HG03571 (cell line): ENCODE measurements around the gene LBR.

ENCODE experiments used
- ATAC-seq: cut with Tn5 transposase; IDR thresholded peaks from one replicate; pipeline ENCODE4 v1.9.1; 2021; ENCODE audit not compliant: unreplicated experiment

LBR gene

DNA sequence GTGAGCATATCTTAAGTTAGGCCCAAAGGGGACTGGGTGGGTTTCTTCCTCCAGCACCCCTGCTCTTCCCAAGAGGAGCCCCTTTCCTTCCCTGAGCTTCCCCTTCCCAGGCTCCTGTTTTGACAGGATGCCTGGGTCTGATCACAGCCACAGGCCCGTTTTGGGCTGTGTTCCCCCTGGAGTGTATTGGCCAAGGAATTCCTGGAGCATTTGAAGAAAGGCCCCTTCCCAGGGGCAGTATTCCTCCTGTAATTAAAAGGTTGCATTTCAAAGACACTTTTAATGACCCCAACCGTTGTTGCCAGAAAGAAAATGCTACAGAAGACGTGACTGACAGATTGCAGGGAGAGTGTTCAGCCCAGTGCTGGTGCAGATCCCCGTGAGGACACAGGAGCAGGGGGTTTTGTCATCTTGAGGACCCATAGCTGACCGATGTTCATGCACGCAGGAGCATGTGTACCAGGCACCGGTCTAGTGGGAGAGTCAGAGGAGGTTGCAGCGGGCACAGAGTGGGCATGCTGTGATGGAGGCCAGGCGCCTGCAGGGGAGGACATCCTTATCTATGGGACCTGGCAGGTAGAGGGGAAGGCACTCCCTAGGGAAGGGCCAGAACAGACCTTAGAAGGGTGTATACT, 19.3 kb upstream of the LBR start:
- ATAC-seq, result no peak

DNA sequence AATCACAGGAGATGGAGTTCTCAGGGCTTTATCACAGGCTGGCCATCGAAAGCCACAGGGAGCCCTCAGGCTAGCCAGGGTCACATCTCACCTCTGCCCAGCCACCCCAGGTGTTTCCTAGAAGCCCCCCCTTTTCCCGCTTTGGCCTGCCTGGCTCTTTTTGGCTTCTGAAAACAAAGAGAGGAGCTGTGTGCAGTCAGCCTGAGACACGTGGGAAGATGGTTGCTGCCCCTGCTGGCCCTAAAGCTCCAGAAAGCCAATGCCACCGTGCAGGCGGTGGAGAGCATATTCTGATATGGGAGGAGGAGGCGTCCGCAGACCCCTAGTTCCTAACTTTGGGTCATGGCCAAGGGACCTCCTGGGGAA, 18.7 kb upstream of the LBR start:
- ATAC-seq, result no peak

DNA sequence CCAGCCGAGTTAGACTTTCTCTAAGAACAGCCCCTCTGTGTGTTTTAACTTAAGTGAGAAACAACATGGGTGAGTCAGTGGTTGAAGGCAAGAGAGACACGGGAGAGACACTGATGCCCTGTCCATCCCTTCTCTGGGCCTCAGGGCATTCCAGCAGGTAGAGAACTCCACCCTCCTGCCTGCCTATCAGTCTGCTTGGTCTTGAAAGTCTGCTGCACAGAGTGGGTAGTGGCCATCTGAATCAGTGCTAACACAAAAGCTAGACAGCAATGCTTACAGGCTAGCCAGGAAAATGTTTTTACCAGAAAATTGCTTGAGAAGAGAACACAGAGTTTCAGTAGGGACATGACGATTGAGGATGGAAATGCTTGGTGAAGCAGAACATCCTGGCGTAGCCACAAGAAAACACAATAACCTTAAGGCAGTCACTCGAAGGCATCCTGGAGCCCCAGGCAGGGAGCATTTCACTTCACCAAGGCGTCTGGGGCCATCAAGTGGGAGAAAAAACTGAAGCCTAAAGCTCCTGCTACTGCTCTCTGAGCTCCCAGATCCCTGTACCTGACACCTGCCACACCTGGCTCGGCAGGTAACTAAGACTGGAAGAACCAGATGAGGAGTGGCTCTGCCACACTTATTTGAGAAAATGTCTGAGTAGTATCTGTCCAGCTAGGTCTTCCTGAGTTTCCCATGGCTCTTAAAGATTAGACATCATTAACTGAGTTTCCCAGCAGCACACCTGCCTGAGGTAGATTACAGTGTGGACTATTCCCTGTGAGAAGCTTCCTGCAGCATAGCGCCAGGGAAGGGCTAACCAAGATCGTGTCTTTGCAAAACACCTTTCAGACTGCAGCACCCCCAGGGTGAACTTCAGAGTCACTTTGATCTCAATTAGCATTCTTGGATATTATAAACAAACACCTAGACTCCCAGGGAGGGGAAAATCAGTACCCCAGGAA, 18.1 kb upstream of the LBR start:
- no peak for ATAC-seq

DNA sequence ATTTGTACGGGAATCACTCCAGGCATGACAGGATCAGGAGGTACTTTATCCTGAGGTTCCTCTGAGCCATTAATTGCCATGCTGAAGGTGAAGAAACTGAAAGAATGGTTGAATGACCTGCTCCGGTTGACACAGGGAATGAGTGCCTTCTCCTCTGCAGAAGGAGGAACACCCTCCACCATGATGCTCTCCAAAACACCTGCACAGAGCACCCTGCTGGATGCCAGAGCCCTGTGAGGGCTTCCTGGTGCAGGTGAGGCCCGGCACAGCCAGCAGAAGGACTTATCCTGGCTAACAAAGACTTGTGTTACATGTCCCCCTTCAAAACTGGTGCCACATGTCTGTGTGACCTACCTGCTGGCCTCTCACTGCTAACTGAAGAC, 14.3 kb upstream of the LBR start:
- ATAC-seq, result no peak

DNA sequence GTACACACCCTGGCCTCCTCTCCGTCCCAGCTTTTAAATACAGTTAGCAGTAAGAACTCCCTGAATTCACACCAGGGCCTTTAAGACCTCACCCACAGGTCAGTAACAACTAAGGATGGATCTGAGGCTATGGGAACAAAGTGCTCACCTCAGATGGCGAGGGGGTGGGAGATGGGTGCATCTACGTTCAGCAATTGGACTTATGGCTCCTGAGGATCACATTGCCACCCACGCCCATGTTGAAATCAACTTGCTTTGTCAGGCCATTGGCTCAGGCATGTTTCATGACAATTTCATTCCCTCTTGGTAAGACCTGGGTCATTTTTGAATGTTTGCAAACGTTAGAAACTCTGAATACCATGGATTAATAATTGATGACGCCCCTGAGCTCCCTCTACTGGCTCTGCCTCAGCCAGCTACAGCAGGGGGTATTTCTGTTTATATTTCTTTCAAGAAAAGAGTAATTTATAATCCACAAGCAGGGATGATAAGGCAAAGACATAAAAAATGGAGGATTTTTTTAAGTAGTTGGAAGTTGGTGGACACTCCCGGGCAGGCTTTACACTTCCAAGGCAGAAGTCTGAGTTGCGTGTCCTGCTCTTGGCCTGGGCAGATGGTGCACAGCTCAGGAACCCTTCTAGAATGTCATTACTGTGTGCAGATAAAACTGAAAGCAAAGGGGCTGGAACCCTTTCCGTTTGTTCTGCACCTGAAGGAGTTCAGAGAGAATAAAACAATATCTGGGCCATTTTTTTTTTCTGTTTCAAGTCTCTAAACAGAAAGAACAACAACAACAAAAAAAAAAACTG, 13.7 kb upstream of the LBR start:
- peak; percentile 42 for ATAC-seq

DNA sequence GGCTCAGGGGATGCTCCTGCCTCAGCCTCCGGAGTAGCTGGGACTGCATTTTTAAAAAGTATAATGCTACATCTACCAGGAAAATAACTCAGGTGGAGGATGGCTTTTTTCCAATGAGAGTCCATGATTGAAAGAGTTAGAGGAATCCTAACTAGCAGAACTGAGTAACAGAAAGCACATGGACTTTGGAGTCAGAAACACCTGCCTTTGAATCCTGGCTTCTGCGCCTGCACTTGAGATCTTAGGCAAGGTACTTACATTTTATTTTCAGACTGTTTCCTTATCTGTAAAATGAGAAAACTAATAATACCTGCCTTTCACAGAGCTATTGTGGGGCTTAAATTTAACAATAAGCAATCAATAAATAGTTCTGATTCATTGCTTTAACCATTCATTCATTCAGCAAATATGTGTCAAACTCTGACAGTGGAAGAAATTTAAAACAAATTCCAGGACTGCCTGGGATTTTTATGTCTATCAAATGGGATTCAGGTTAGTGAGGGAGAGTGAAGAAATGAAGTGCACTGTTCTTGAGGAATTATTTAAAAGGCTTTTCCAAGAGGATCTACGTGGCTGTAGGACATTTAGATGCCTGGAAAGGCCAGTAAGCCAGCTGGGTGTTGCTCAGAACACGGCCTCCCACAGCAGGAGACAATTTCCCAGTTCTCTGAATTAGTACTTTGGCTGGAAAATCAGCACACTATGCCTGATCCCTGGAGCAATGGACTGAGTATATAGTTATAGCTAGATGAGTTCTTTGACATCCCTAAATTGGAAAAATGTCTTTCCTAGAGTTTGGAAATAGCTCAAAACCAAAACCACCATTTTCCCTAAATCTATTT, 12.8 kb upstream of the LBR start:
- ATAC-seq, result no peak

DNA sequence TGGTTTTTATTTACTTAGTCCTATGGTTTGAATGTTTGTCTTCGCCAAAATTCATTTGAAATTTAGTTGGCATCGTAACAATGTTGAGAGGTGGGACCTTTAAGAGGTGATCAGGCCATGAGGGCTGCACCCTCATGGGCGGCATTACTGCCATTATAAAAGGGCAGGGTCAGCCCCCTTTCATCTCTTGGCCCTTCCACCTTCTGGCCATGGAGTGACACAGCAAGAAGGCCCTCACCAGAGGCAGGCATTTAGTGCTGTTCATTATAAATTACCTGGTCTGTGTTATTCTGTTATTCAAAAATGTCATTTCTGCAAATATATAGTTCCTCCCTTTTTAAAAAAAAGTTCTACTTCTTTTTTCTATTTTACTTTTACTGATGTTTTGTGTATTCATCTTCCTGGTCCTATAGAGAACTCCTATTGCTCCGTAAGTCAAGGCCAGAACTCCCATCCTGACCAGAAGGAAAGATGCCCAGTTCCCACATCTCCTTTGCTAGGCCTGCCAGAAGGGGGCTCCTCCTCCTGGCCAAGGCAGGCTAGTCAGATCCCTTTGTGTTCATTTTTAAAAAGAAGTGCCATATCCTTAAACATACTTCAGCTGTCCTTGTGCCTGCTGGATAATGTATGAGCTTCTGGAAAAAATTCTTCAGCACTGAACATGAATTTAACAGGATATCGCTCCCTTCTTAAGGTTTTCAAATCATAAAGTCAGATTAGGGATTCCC, 10.0 kb upstream of the LBR start:
- no peak for ATAC-seq

DNA sequence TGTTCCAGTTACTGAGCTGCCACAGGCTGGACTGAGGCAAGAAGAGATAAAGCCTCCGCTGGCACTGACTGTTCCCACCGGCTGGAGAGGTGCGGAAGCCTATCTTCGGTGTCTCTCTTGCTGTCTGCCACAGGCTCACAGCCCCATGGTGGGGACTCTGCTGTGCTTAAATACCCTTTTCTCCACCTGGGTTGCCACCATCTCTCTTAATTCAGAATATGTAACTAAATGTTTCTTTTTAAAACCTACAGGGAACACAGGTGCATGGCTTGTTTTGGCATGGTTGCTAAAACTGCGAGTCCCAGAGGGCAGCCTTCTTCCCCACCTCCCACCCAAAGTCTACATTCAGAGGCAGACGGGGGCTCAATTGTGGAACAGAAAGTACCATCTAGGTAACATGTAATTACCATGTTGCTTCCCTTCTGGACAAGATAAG, 8.1 kb upstream of the LBR start:
- peak; percentile 69 for ATAC-seq

DNA sequence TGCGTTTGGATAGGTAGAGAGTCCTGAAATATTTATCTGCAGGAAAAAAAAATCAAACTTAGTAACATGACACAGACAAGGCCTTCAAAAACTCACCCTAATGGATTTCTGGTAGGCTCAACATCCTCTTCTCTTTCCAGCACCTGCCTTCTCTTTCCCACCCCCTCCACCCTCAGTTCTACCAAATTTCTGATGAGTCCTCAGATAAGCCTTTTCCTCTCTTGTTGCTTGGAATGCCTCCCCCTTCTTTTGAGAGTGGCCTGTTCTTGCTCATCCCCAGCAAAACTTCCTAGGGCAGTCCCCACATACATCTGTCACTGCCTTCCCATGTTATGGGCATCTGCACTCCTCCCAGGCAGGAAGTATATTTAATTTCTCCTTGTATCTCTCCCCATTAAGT, 7.6 kb upstream of the LBR start:
- ATAC-seq, result peak; percentile 25

DNA sequence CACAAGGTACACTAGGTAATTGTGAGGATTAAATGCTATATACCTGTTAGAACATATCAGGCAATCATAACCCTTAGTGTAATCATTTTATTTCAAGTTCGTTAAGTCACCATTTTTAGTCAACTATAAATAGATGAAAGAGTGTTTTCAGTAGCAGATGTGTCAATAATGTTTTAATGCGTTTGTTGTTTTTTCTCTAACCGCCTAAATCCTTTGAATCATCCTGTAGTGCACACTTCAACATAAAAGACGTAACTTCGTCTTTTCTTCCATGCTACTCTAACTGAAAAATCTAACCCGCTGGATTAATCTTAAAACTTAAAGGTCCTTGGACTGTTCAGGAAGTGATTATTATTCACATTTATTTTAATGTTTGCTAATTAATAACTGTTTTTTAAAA, 7.2 kb upstream of the LBR start:
- no peak for ATAC-seq

DNA sequence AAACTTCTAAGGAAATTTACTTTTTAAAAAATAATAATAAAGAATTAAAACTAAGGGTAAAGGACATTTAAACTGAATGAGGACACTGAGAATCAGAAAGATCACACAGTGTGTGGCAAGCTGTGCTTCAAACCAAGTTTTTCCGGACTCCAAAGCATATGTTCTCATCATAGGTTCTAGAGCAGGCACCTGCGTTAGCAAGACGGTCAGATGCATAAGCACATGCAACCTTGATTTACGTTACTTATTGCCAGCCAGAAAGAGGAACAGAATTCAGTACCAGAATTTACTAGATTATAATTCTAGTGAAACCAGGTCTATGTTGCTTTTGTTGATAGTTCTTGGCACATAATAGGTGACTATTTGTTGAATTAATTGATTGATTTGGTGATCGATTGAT, 6.2 kb upstream of the LBR start:
- ATAC-seq, result no peak

DNA sequence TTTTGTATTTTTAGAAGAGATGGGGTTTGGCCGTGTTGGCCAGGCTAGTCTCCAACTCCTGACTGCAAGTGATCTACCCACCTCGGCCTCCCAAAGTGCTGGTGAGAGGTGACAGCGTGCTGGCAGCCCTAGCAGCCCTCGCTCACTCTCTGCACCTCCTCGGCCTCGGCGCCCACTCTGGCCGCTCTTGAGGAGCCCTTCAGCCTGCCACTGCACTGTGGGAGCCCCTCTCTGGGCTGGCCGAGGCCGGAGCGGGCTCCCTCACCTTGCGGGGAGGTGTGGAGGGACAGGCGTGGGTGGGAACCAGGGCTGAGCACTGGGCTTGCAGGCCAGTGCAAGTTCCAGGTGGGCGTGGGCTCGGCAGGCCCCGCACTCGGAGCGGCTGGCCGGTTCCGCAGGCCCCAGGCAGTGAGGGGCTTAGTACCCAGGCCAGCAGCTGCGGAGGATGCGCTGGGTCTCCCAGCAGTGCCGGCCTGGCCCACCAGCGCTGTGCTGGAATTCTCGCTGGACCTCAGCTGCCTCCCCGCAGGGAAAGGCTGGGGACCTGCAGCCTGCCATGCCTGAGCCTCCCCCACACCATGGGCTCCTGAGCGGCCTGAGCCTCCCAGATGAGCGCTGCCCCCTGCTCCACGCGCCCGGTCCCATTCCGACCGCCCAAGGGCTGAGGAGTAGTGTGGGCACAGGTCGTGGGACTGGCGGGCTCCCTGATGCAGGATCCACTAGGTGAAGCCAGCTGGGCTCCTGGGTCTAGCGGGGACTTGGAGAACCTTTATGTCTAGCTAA, 3.4 kb upstream of the LBR start:
- no peak for ATAC-seq

DNA sequence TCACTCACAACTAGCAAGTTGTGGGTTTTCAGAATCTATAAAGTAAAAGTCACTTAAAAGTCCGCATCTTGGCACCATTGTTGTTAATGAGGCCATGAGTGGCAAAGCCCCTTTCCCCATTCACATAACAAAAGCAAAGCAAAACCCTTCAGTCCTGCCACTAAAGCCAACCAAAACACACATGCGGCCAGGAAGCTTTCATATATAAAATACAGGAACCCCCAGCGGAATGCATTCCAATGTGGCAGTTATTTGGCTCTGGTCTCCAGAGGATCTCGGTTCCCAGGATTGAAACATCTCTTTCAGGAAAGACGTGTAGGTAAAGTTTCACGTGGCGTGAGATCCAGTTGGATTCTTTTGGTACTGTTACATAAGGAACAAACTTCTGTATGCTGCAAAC, 2.5 kb upstream of the LBR start:
- ATAC-seq, result no peak

DNA sequence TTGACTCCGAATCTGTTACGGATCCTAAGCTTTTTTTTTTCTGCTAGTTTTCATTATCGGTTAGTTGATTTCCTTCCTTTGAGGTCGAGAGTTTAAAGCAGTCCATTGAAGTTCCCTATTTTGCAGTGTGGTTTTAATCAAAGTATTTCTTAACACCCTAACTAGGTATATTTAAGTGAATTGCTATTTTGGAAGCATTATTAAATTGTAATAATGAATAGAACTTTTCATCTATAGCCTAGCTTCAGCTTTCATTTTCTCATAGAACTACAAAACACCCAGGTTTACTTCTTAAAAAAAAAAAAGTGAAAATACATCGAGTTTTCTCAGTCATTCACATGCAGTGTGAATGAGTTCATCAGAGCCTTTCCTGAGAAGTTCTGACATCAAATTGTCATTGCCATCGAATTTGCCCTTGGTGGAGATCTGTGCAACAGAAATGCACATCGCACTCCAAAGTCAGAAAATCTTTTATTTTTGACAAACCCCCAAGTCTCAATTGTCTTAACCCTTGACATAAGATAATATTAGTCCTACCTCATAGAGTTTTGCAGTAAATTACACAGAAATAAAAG, 1.1 kb upstream of the LBR start:
- ATAC-seq, result peak; percentile 1

DNA sequence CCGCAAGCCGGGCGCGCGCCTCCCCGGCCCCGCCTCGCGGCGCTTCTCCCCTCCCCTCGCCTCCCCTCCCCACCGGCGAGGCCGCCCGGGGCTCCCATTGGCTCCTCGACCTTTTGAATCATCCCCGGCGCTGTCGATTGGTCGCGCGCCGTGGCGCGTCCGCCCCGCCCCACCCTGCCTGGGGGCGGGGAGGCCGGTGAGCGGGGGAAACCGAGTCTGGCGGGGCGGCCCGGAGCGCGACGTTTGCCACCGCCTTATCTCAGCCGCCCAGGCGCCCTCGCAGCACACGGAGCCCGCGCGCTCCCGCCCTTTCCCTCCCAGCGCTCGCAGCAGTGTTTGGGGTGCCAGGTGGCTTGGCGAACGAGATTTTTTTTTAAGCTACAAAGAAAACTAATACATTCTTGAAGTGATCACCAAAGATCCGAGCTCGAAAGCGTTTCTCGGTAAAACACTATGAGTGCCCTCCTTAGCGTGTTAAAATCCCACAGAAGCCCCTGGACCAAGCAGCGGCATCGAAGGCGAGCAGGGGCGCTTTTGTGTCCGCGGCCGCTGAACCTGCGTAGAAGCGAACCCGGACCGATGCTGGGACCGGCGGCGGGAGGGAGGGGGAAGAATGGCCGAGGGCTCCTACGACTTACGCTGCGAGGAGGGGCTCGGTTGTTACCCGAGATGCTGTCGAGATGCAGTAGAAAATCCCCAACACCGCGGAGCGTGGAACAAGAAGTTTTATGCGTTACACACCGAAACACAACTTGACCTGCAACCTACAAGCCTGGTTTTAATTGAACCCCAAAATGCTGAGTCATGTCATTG, 436 bp upstream of the LBR start:
- ATAC-seq, result peak; percentile 93

DNA sequence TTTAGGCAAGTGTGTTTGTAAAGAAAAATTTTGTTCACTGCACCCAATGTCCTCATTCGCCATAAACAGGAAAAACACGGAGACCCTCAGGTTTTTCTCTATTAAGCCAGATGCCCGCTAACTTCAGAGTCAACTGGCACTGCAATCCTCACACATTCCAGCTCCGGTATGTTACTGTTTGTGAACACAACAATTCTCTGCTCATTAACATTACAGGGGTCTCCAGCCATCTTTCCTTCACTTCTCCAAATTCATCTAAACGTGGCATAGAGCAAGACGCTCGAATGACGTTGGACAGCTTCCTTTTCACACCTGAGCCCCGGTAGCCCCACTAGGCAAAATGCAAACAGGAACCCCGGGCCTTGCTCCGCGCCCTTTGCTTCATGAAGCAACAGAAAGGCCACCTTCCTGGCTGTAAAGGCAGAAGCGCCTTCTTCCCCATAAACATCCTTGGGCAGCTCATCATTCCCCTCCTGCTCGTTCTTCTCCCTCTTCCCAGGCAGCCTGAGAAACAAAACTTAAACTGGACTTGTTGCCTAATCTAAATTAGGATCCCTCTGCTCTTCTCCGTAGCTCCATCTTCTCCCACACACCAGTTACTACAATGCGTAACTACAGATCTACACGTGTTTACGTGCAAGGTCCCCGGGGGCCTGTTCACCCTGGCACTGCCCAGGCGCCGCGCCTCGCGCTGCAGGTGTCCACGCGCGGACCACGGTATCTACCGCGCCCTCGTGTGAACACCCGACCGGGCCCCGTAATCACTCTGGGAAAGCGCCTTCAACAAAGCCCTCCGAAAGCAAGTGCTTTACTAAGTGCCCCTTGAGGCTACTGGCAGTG, 1.2 kb downstream of the LBR start:
- no peak for ATAC-seq

DNA sequence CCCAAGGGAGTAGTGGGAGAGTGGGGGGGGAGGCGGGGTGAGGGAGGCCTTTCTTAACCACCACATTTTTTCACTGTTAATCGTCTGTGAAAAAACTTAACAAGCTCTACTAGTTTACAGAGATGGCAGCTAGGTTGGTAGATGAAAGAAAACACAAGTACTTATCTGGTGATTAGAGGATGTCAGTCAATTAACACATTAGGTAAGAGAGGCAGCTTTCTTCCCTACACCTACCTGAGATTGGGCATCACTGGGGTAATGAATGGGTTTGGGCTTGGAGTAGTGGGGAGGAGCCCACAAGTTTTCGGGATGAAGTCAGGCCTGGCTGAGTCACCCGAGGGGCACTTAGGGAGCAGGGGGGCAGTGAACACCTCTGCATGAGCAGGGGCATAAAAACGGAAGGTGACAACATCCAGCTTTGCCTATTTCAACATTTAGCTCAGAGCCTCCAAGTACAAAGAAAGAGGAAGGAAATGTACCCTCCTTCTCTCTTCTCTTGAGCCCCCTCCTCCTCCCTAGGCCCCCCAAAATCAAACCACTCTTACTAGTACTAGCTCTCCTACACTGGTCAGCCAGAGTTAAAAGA, 2.5 kb downstream of the LBR start:
- no peak for ATAC-seq
